ENCODE measurements around the gene TENM4.

GRCh38 chr11:78927511-78927910 lies 513.3 kb downstream of the TENM4 start:
- TF ChIP-seq EZH2 (IDR thresholded peaks at IDR 0.05) (no peak), POLR2AphosphoS5 (IDR thresholded peaks at IDR 0.05; ENCODE audit: borderline replicate concordance, low read depth, low read length) (no peak)
